SU-DHL-6 (cell line): ENCODE measurements around the gene RNF43.

Source experiments
- CTCF ChIP-seq: fragments of 200-600 bp; sonication (generic); IDR thresholded peaks from one replicate; pipeline ENCODE4 v1.5.1; 2017; ENCODE audit warnings: antibody characterized with exemption, mild to moderate bottlenecking, low read length, moderate library complexity; ENCODE audit not compliant: insufficient read depth, poor library complexity, severe bottlenecking
- EZH2phosphoT487 ChIP-seq: fragments of 200-600 bp; sonication (generic), shearing (Covaris generic); conservative IDR thresholded peaks from 2 replicates; pipeline ENCODE4 v1.6.1; 2018; ENCODE audit warnings: mild to moderate bottlenecking, antibody characterized with exemption, low read length, moderate library complexity, mixed read lengths

- no peak for TF ChIP-seq CTCF
- no peak for TF ChIP-seq EZH2phosphoT487
Observed at GRCh38 chr17:58416937-58417299, 416 bp downstream of the RNF43 start.
